ENCODE measurements around the gene HS3ST6.
"Not testable (repeated sequence)": the region's sequence is repeated elsewhere in the genome, so short reads cannot be mapped to it uniquely, and the experiment has no call there.

Gene HS3ST6

GRCh38 chr16:1887711-1888354 lies 30.4 kb downstream of the HS3ST6 start:
- Histone ChIP-seq H3K27ac (ENCODE audit: low read depth, low read length, severe bottlenecking) (no peak overlapping the region), H3K9me3 (ENCODE audit: control insufficient read depth, low read length) (no peaks in the 10 kb centered on the region), H3K4me1 (ENCODE audit: control insufficient read depth, insufficient read depth, low read length, poor library complexity, severe bottlenecking) (no peaks in the 10 kb centered on the region), H3K4me3 (ENCODE audit: extremely low read depth, insufficient read depth, low read length, poor library complexity, severe bottlenecking) (no peak overlapping the region), H3K36me3 (ENCODE audit: control insufficient read depth, insufficient read depth, low read length) (no peaks in the 10 kb centered on the region)
- 92 to 94% methylated on average over 8 of the region's 14 CpGs for WGBS, 2 experiments (ENCODE audit: insufficient coverage in 2 of 2)

GRCh38 chr16:1884889-1885288 lies 33.3 kb downstream of the HS3ST6 start:
- H3K9me3 ChIP-seq (ENCODE audit: control insufficient read depth, low read length): no peaks in the 10 kb centered on the region
- no peak overlapping the region for H3K27ac ChIP-seq (ENCODE audit: low read depth, low read length, severe bottlenecking)
- 79 to 81% methylated on average over 3 to 5 of the region's 5 CpGs for WGBS, 2 experiments (ENCODE audit: insufficient coverage in 2 of 2)
- H3K36me3 ChIP-seq (ENCODE audit: control insufficient read depth, insufficient read depth, low read length): no peaks in the 10 kb centered on the region
- H3K4me1 ChIP-seq (ENCODE audit: control insufficient read depth, insufficient read depth, low read length, poor library complexity, severe bottlenecking): no peaks in the 10 kb centered on the region
- no peak overlapping the region for H3K4me3 ChIP-seq (ENCODE audit: extremely low read depth, insufficient read depth, low read length, poor library complexity, severe bottlenecking)

- Histone ChIP-seq H3K4me1 (ENCODE audit: control insufficient read depth, insufficient read depth, low read length, poor library complexity, severe bottlenecking) (no peaks in the 10 kb centered on the region), H3K27ac (ENCODE audit: low read depth, low read length, severe bottlenecking) (no peak overlapping the region), H3K9me3 (ENCODE audit: control insufficient read depth, low read length) (no peaks in the 10 kb centered on the region), H3K36me3 (ENCODE audit: control insufficient read depth, insufficient read depth, low read length) (no peaks in the 10 kb centered on the region), H3K4me3 (ENCODE audit: extremely low read depth, insufficient read depth, low read length, poor library complexity, severe bottlenecking) (no peak overlapping the region)
- 68 to 77% methylated on average over 9 to 11 of the region's 13 CpGs for WGBS, 2 experiments (ENCODE audit: insufficient coverage in 2 of 2)
These were observed 34.0 kb downstream of the HS3ST6 start for GRCh38 chr16:1884155-1884760.

- H3K4me3 ChIP-seq (ENCODE audit: extremely low read depth, insufficient read depth, low read length, poor library complexity, severe bottlenecking); H3K4me1 ChIP-seq (ENCODE audit: control insufficient read depth, insufficient read depth, low read length, poor library complexity, severe bottlenecking); H3K9me3 ChIP-seq (ENCODE audit: control insufficient read depth, low read length); H3K27ac ChIP-seq (ENCODE audit: low read depth, low read length, severe bottlenecking); H3K36me3 ChIP-seq (ENCODE audit: control insufficient read depth, insufficient read depth, low read length): not testable (repeated sequence)
- 71 to 90% methylated on average over 5 to 8 of the region's 9 CpGs for WGBS, 2 experiments (ENCODE audit: insufficient coverage in 2 of 2)
These were observed 37.0 kb downstream of the HS3ST6 start for GRCh38 chr16:1881172-1881571.

GRCh38 chr16:1879477-1879876 lies 38.7 kb downstream of the HS3ST6 start:
- Histone ChIP-seq H3K4me3 (ENCODE audit: extremely low read depth, insufficient read depth, low read length, poor library complexity, severe bottlenecking) (no peak overlapping the region), H3K9me3 (ENCODE audit: control insufficient read depth, low read length) (no peaks in the 10 kb centered on the region), H3K27ac (ENCODE audit: low read depth, low read length, severe bottlenecking) (no peak overlapping the region), H3K4me1 (ENCODE audit: control insufficient read depth, insufficient read depth, low read length, poor library complexity, severe bottlenecking) (no peaks in the 10 kb centered on the region), H3K36me3 (ENCODE audit: control insufficient read depth, insufficient read depth, low read length) (no peaks in the 10 kb centered on the region)
- WGBS, 2 experiments (ENCODE audit: insufficient coverage in 2 of 2): 46 to 68% methylated on average over 2 of the region's 2 CpGs

GRCh38 chr16:1878256-1878655 lies 40.0 kb downstream of the HS3ST6 start:
- WGBS, 2 experiments (ENCODE audit: insufficient coverage in 2 of 2): 100% methylated on average over 1 of the region's 5 CpGs; no CpG with 5 or more reads in 1 of the 2 experiments
- no peaks in the 10 kb centered on the region for H3K9me3 ChIP-seq (ENCODE audit: control insufficient read depth, low read length)
- no peak overlapping the region for H3K4me3 ChIP-seq (ENCODE audit: extremely low read depth, insufficient read depth, low read length, poor library complexity, severe bottlenecking)
- H3K36me3 ChIP-seq (ENCODE audit: control insufficient read depth, insufficient read depth, low read length): no peaks in the 10 kb centered on the region
- H3K27ac ChIP-seq (ENCODE audit: low read depth, low read length, severe bottlenecking): no peak overlapping the region
- no peaks in the 10 kb centered on the region for H3K4me1 ChIP-seq (ENCODE audit: control insufficient read depth, insufficient read depth, low read length, poor library complexity, severe bottlenecking)

GRCh38 chr16:1877804-1878203 lies 40.4 kb downstream of the HS3ST6 start:
- H3K4me3 ChIP-seq (ENCODE audit: extremely low read depth, insufficient read depth, low read length, poor library complexity, severe bottlenecking): no peak overlapping the region
- H3K4me1 ChIP-seq (ENCODE audit: control insufficient read depth, insufficient read depth, low read length, poor library complexity, severe bottlenecking): no peaks in the 10 kb centered on the region
- H3K27ac ChIP-seq (ENCODE audit: low read depth, low read length, severe bottlenecking): no peak overlapping the region
- H3K9me3 ChIP-seq (ENCODE audit: control insufficient read depth, low read length): no peaks in the 10 kb centered on the region
- no peaks in the 10 kb centered on the region for H3K36me3 ChIP-seq (ENCODE audit: control insufficient read depth, insufficient read depth, low read length)
- 67% methylated on average over 8 of the region's 11 CpGs; no CpG with 5 or more reads in 1 of the 2 experiments for WGBS, 2 experiments (ENCODE audit: insufficient coverage in 2 of 2)

- Histone ChIP-seq H3K9me3 (ENCODE audit: control insufficient read depth, low read length) (no peaks in the 10 kb centered on the region), H3K4me1 (ENCODE audit: control insufficient read depth, insufficient read depth, low read length, poor library complexity, severe bottlenecking) (no peaks in the 10 kb centered on the region), H3K36me3 (ENCODE audit: control insufficient read depth, insufficient read depth, low read length) (no peaks in the 10 kb centered on the region), H3K4me3 (ENCODE audit: extremely low read depth, insufficient read depth, low read length, poor library complexity, severe bottlenecking) (no peak overlapping the region), H3K27ac (ENCODE audit: low read depth, low read length, severe bottlenecking) (no peak overlapping the region)
- WGBS, 2 experiments (ENCODE audit: insufficient coverage in 2 of 2): 63 to 71% methylated on average over 5 to 6 of the region's 6 CpGs
These were observed 41.1 kb downstream of the HS3ST6 start for GRCh38 chr16:1877089-1877488.

GRCh38 chr16:1876468-1876867 lies 41.7 kb downstream of the HS3ST6 start:
- H3K4me3 ChIP-seq (ENCODE audit: extremely low read depth, insufficient read depth, low read length, poor library complexity, severe bottlenecking): no peak overlapping the region
- 82 to 99% methylated on average over 6 of the region's 7 CpGs for WGBS, 2 experiments (ENCODE audit: insufficient coverage in 2 of 2)
- no peak overlapping the region for H3K27ac ChIP-seq (ENCODE audit: low read depth, low read length, severe bottlenecking)
- no peaks in the 10 kb centered on the region for H3K9me3 ChIP-seq (ENCODE audit: control insufficient read depth, low read length)
- H3K36me3 ChIP-seq (ENCODE audit: control insufficient read depth, insufficient read depth, low read length): no peaks in the 10 kb centered on the region
- H3K4me1 ChIP-seq (ENCODE audit: control insufficient read depth, insufficient read depth, low read length, poor library complexity, severe bottlenecking): no peaks in the 10 kb centered on the region

- WGBS, 2 experiments (ENCODE audit: insufficient coverage in 2 of 2): 81 to 91% methylated on average over 7 to 9 of the region's 13 CpGs
- H3K4me1 ChIP-seq (ENCODE audit: control insufficient read depth, insufficient read depth, low read length, poor library complexity, severe bottlenecking); H3K36me3 ChIP-seq (ENCODE audit: control insufficient read depth, insufficient read depth, low read length); H3K27ac ChIP-seq (ENCODE audit: low read depth, low read length, severe bottlenecking); H3K4me3 ChIP-seq (ENCODE audit: extremely low read depth, insufficient read depth, low read length, poor library complexity, severe bottlenecking); H3K9me3 ChIP-seq (ENCODE audit: control insufficient read depth, low read length): not testable (repeated sequence)
These were observed 42.1 kb downstream of the HS3ST6 start for GRCh38 chr16:1876066-1876465.

GRCh38 chr16:1874854-1875253 lies 43.4 kb downstream of the HS3ST6 start:
- Histone ChIP-seq H3K4me1 (ENCODE audit: control insufficient read depth, insufficient read depth, low read length, poor library complexity, severe bottlenecking) (no peaks in the 10 kb centered on the region), H3K9me3 (ENCODE audit: control insufficient read depth, low read length) (no peaks in the 10 kb centered on the region), H3K27ac (ENCODE audit: low read depth, low read length, severe bottlenecking) (no peak overlapping the region), H3K4me3 (ENCODE audit: extremely low read depth, insufficient read depth, low read length, poor library complexity, severe bottlenecking) (no peak overlapping the region), H3K36me3 (ENCODE audit: control insufficient read depth, insufficient read depth, low read length) (no peaks in the 10 kb centered on the region)
- WGBS, 2 experiments (ENCODE audit: insufficient coverage in 2 of 2): 79 to 85% methylated on average over 4 of the region's 6 CpGs
